Heart right ventricle (tissue), 16 donors: ENCODE results near the gene IL6R. TPM values are rescaled to one million over a fixed set of nuclear protein-coding genes. Genes with fewer than 3 reads are reported as not detected.
A peak's percentile ranks its signal among the peaks of the same experiment; 100 is the strongest.
"Not testable (repeated sequence)": the region's sequence is repeated elsewhere in the genome, so short reads cannot be mapped to it uniquely, and the experiment has no call there.

ENCODE experiments used
- ATAC-seq, 8 donors: fragments of 200-7000 bp; cut with Tn5 transposase; one replicate each; pipeline ENCODE4 v1.9.1; 2020; ENCODE audit warnings: mild to moderate bottlenecking in 8 of 8, moderate library complexity in 8 of 8, moderate number of reproducible peaks in 1 of 8
- DNase-seq, 2 donors: peaks; one replicate each; pipeline ENCODE4 v3.0.0-alpha.2; 2020
- H3K27ac ChIP-seq, 10 donors: fragments of 200-600 bp; sonication (generic) in 2 of 10; one replicate each; pipeline versions ENCODE4 v1.5.0 to v1.8.0; 2020 to 2022; ENCODE audit warnings: mild to moderate bottlenecking in 3 of 10
- H3K27me3 ChIP-seq, 7 donors: fragments of 200-600 bp; one replicate each; pipeline ENCODE4 v1.8.0; 2021 to 2022; ENCODE audit warnings: mild to moderate bottlenecking in 2 of 7
- H3K36me3 ChIP-seq, 9 donors: fragments of 200-600 bp; sonication (generic) in 1 of 9; one replicate each; pipeline versions ENCODE4 v1.5.0 to v1.8.0; 2020 to 2022; ENCODE audit warnings: mild to moderate bottlenecking in 2 of 9
- H3K4me1 ChIP-seq, 9 donors: fragments of 200-600 bp; sonication (generic) in 1 of 9; one replicate each; pipeline versions ENCODE4 v1.5.0 to v1.8.0; 2020 to 2022; ENCODE audit warnings: mild to moderate bottlenecking in 4 of 9
- H3K4me3 ChIP-seq, 10 donors: fragments of 200-600 bp; sonication (generic) in 2 of 10; one replicate each; pipeline versions ENCODE4 v1.5.0 to v1.8.0; 2020 to 2022; ENCODE audit warnings: mild to moderate bottlenecking in 7 of 10, moderate library complexity in 2 of 10
- H3K9me3 ChIP-seq, 11 donors: fragments of 200-600 bp in 10 of 11; sonication (generic) in 2 of 11; one replicate each; pipeline versions ENCODE4 v1.5.0 to v1.8.0; 2013 to 2022; ENCODE audit warnings: mild to moderate bottlenecking in 2 of 11, control low read depth in 1 of 11, moderate library complexity in 1 of 11
- CTCF ChIP-seq, 9 donors: fragments of 200-600 bp; sonication (generic) in 2 of 9; IDR thresholded peaks; one replicate each; pipeline versions ENCODE4 v1.5.0 to v1.8.0; 2021 to 2022; ENCODE audit warnings: antibody characterized with exemption in 9 of 9, mild to moderate bottlenecking in 5 of 9, moderate library complexity in 1 of 9
- WGBS, 2 donors: extraction: QIAGEN DNeasy Blood & Tissue Kit; methylation state at CpG; one replicate each; pipeline ENCODE4 v1.1.7; 2013; ENCODE audit warnings: inconsistent platforms in 1 of 2; 5-methylcytosine and 5-hydroxymethylcytosine counted together
- intact Hi-C, 10 donors: fragments of 100-400 bp; cut with DNase I; formaldehyde crosslinking; loops; one replicate each; pipeline versions ENCODE4 v1.11.1 to v1.14.2; 2022
- polyA plus RNA-seq, 2 donors: library from polyadenylated mRNA; stranded (reverse); fragments of 200-250 nt; gene quantifications; one replicate each; pipeline ENCODE4 v1.2.3, GENCODE V29; 2013
- total RNA-seq, 10 donors: library from RNA; stranded (reverse); fragmentation: NEBNext Ultra II Directional in 3 of 10; extraction: Animal tissue kit (Norgen Biotek cat#: 25700) in 3 of 10; gene quantifications; one replicate each; pipeline versions ENCODE4 v1.2.1 to v1.2.4, GENCODE V29; 2021 to 2023
- donor health status: Arrhythmogenic right ventricular cardiomyopathy.
- donor health status: ischemic (EF 13 %, LVEDD 7.1; RV severe dilation, severe dysfunction).
- donor health status: healthy with polysubstance abuse.
- donor health status: DM: no; HTN: yes; CAD: no.
- donor health status: DM: no; HTN: no; CAD: no.
- donor health status: ischemic (EF 25% LVEDD 6.9; RV normal size, moderate dysfunction).
- donor health status: ischemic (EF 25% LVEDD 5.7; RV mildly dilated, moderate dysfunction).
- donor health status: healthy.
- donor health status: DM: yes; HTN: yes; CAD: no.
- donor health status: Ischemic cardiomyopathy.
- donor health status: ischemic (EF 35%, LVEDD 5.7; RV mildly dilated, moderate dysfunction).
- donor health status: nonischemic (EF 11% LVEDD 7.7; RV severe dilation, severe dysfunction).
- donor health status: DM: yes; HTN: yes; CAD: no.
- donor health status: PGD.
- donor health status: ischemic (EF 29% LVEDD 5.4; RV normal size, mild dysfunction).
- donor health status: nonischemic (EF 23%, LVEDD 6.1; RV moderate dilation, normal function).

Gene IL6R
- total and polyA plus RNA-seq, 12 donors: 2.9 to 16.2 (median 9.3) TPM

GRCh38 chr1:154420961-154421924 lies 16.1 kb downstream of the IL6R start:
- no peak for TF ChIP-seq CTCF (IDR thresholded peaks at IDR 0.05)
- Histone ChIP-seq H3K27me3 (no peaks in the 10 kb centered on the region), H3K4me3 (no peak overlapping the region), H3K36me3 (no peaks in the 10 kb centered on the region), H3K27ac (peak overlapping the region; percentile 34 to 97 (median 92)), H3K4me1 (peaks cover 28 to 91% (median 76%) of the 10 kb centered on the region in 9 donors), H3K9me3 (no peaks in the 10 kb centered on the region)
- no peak for ATAC-seq
- no peak for DNase-seq
- 91 to 93% methylated on average over 10 of the region's 10 CpGs for WGBS, 2 donors
- intact Hi-C loops: no loop called here

- intact Hi-C loops, ATAC-seq, H3K9me3 ChIP-seq, H3K4me3 ChIP-seq, H3K36me3 ChIP-seq, DNase-seq, H3K27me3 ChIP-seq: not testable (repeated sequence)
- WGBS, 2 donors: 96 to 98% methylated on average over 8 of the region's 8 CpGs
- Histone ChIP-seq H3K4me1 (peaks cover 28 to 91% (median 81%) of the 10 kb centered on the region in 9 donors), H3K27ac (peak overlapping the region in 8 of 10 donors; percentile 24 to 97 (median 91))
Observed at GRCh38 chr1:154422049-154422448, 16.9 kb downstream of the IL6R start.

- Histone ChIP-seq H3K27me3 (no peaks in the 10 kb centered on the region), H3K4me3 (no peak overlapping the region), H3K9me3 (no peaks in the 10 kb centered on the region), H3K27ac (peak overlapping the region in 9 of 10 donors; percentile 41 to 97 (median 73)), H3K4me1 (peaks cover 33 to 91% (median 81%) of the 10 kb centered on the region in 9 donors), H3K36me3 (no peaks in the 10 kb centered on the region)
- no peak for TF ChIP-seq CTCF (IDR thresholded peaks at IDR 0.05)
- WGBS, 2 donors: 80 to 86% methylated on average over 9 of the region's 9 CpGs
- DNase-seq (no peak), ATAC-seq (no peak)
- intact Hi-C loops: no loop called here
Observed at GRCh38 chr1:154422521-154422920, 17.4 kb downstream of the IL6R start.

- H3K27me3 ChIP-seq: no peaks in the 10 kb centered on the region
- H3K36me3 ChIP-seq: no peaks in the 10 kb centered on the region
- no peak for DNase-seq
- intact Hi-C loops: no loop called here
- peak overlapping the region; percentile 4 to 97 (median 64) for H3K27ac ChIP-seq
- 56 to 65% methylated on average over 5 of the region's 5 CpGs for WGBS, 2 donors
- no peak for TF ChIP-seq CTCF (IDR thresholded peaks at IDR 0.05)
- no peak overlapping the region for H3K4me3 ChIP-seq
- no peak for ATAC-seq
- no peaks in the 10 kb centered on the region for H3K9me3 ChIP-seq
- peaks cover 37 to 93% (median 81%) of the 10 kb centered on the region in 9 donors for H3K4me1 ChIP-seq
Observed at GRCh38 chr1:154423304-154423987, 18.3 kb downstream of the IL6R start.
